PFSK-1 (cell line): ENCODE measurements around the gene ALDH8A1.

Experiments used
- FOXP2 ChIP-seq: optimal IDR thresholded peaks from 2 replicates; pipeline ENCODE3; 2011; ENCODE audit warnings: borderline replicate concordance, control low read depth, inconsistent platforms; ENCODE audit not compliant: insufficient read depth; ENCODE audit errors: extremely low read length, extremely low read depth
- POLR2AphosphoS5 ChIP-seq: IDR thresholded peaks from 2 replicates; pipeline ENCODE4 v1.6.1; 2012; ENCODE audit warnings: low read depth, mild to moderate bottlenecking, control low read depth, low read length, moderate library complexity
- SIN3A ChIP-seq: IDR thresholded peaks from 2 replicates; pipeline ENCODE4 v1.6.1; 2012; ENCODE audit warnings: mild to moderate bottlenecking, low read length, moderate library complexity, borderline replicate concordance; ENCODE audit not compliant: insufficient read depth
- TAF1 ChIP-seq: IDR thresholded peaks from 2 replicates; pipeline ENCODE4 v1.6.1; 2012; ENCODE audit warnings: low read length, control low read depth, borderline replicate concordance; ENCODE audit not compliant: insufficient read depth
- TF ChIP-seq, protein P1 (sequence below), 2 experiments: IDR thresholded peaks; 2 replicates each; pipeline versions ENCODE4 v1.6.1 to v1.8.0; 2011 to 2012; ENCODE audit warnings: low read depth in 2 of 2, low read length in 2 of 2, control low read depth in 1 of 2, inconsistent platforms in 1 of 2, mild to moderate bottlenecking in 1 of 2, moderate library complexity in 1 of 2; ENCODE audit not compliant: insufficient read depth in 1 of 2

Gene ALDH8A1

DNA sequence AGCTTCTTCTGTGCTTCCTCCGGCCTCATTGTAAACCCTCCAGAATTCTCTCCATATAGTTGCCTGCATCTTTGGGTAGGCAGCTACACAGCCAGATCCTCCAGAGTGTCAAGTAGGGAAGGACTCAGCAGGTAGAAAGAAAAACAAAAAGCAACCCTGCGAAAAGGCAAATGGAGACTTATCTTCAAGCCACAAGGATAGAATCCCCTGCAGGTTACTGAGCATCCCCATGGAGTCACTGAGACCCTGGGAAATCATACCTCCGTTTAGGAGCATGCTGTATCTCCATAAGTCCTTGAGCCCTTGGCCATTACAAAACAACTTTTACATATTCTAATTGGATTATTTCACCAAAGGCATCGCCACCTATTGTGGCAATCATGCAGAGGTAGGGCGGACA lies 28.6 kb downstream of the ALDH8A1 start:
- TF ChIP-seq POLR2AphosphoS5 (no peak), TAF1 (no peak), FOXP2 (no peak), SIN3A (no peak)
- TF ChIP-seq, protein P1, sequence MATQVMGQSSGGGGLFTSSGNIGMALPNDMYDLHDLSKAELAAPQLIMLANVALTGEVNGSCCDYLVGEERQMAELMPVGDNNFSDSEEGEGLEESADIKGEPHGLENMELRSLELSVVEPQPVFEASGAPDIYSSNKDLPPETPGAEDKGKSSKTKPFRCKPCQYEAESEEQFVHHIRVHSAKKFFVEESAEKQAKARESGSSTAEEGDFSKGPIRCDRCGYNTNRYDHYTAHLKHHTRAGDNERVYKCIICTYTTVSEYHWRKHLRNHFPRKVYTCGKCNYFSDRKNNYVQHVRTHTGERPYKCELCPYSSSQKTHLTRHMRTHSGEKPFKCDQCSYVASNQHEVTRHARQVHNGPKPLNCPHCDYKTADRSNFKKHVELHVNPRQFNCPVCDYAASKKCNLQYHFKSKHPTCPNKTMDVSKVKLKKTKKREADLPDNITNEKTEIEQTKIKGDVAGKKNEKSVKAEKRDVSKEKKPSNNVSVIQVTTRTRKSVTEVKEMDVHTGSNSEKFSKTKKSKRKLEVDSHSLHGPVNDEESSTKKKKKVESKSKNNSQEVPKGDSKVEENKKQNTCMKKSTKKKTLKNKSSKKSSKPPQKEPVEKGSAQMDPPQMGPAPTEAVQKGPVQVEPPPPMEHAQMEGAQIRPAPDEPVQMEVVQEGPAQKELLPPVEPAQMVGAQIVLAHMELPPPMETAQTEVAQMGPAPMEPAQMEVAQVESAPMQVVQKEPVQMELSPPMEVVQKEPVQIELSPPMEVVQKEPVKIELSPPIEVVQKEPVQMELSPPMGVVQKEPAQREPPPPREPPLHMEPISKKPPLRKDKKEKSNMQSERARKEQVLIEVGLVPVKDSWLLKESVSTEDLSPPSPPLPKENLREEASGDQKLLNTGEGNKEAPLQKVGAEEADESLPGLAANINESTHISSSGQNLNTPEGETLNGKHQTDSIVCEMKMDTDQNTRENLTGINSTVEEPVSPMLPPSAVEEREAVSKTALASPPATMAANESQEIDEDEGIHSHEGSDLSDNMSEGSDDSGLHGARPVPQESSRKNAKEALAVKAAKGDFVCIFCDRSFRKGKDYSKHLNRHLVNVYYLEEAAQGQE (IDR thresholded peaks at IDR 0.05; ENCODE audit: insufficient read depth in 1 of 2, low read depth in 2 of 2, low read length in 2 of 2) = no peak

DNA sequence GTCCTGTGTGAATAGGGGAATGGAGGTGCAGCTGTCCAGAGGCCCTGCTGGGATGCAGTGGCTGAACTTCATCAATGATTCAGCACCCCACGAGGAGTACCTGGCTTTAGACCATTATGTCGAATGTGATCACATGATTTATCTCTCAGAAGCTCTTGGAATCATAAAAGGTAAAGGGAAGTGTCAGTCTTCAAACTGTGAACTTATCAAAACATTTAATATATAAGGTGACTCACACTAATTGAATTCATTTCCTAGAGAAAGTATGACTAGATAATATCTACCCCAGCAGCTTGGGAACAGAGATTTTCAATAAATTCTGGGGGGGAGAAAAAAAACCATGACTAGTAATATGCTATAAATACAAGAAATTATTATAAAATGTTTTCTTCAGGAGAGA lies 29.5 kb downstream of the ALDH8A1 start:
- no peak for TF ChIP-seq TAF1

DNA sequence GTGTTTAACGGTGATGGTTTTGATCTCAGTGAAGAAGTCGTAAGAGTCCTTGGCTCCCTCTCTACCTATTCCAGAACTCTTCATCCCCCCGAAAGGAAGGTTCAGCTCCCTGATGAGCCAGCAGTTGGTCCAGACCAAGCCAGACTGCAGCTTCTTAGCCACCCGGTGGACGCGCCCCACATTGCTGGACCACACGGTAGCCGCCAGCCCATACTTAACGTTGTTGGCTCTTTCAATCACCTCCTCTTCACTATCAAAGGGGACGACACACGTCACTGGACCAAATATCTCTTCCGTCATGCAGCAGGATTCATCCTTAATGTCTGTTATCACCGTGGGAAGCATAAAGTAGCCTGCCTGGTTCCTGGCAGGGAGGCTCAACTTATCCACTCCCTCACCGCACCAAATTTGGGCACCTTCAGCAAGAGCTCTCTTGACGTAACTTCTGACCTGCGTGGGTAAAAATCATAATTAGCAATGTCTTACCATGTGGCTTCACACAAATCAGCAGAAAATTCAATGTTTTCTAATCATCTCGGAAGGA lies 31.4 kb downstream of the ALDH8A1 start:
- TF ChIP-seq FOXP2 (no peak), TAF1 (no peak), SIN3A (no peak)
- TF ChIP-seq, protein P1 (IDR thresholded peaks at IDR 0.05; ENCODE audit: insufficient read depth in 1 of 2, low read depth in 2 of 2, low read length in 2 of 2) = no peak

DNA sequence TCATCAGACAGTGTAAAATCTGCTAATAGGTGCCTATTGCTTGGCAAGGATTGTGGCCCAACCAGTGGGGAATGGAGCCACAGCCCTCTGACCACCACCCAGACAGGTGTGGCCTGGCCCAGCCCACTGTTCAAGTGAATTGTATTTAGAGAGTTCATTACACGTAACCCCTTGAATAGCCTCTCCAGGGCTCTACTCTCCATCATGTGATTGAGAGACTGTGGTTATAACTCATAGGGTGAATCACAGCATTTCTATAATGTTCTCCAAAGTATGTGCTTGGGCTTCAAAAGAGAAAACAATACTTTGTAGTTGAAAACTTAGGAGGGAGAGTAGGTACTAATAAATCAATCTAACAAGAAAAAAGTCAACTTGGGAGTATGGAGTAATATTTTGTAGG lies 38.4 kb downstream of the ALDH8A1 start:
- TF ChIP-seq, protein P1 (IDR thresholded peaks at IDR 0.05; ENCODE audit: insufficient read depth in 1 of 2, low read depth in 2 of 2, low read length in 2 of 2) = no peak
- TF ChIP-seq FOXP2 (no peak), SIN3A (no peak), TAF1 (no peak), POLR2AphosphoS5 (no peak)

DNA sequence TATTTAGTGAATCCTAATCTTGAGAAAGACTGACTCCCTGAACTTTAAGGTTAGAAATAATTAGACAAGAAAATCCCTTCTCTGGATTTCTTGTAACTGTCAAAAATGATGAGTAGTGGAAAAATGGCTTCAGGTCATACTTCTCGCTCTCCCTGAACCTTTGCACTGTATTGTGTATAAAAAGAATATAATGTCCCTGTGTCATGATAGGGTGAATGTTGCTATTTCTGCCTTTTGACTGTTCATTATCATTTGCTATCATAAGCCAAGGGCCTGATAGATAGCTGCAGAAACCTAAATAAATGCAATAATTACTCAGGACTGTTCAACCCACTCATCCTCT lies 39.3 kb downstream of the ALDH8A1 start:
- TF ChIP-seq TAF1 (no peak), POLR2AphosphoS5 (no peak), FOXP2 (no peak), SIN3A (no peak)
- TF ChIP-seq, protein P1 (IDR thresholded peaks at IDR 0.05; ENCODE audit: insufficient read depth in 1 of 2, low read depth in 2 of 2, low read length in 2 of 2) = no peak
